WERI-Rb-1 (cell line): ENCODE results near the gene PRSS50.
"Not testable (repeated sequence)": the region's sequence is repeated elsewhere in the genome, so short reads cannot be mapped to it uniquely, and the experiment has no call there.

Experiments
- DNase-seq: peaks from one replicate; pipeline ENCODE4 v3.0.0-alpha.2; 2020
- H3K27ac ChIP-seq: fragments of 250-450 bp; sonication (Bioruptor Pico); 2 replicates; pipeline ENCODE4 v1.5.1; 2020; ENCODE audit warnings: mild to moderate bottlenecking, moderate library complexity
- H3K27me3 ChIP-seq: fragments of 250-450 bp; sonication (Bioruptor Pico); 2 replicates; pipeline ENCODE4 v1.5.1; 2021; ENCODE audit warnings: mild to moderate bottlenecking, low read depth, moderate library complexity; ENCODE audit not compliant: insufficient read depth, severe bottlenecking
- H3K36me3 ChIP-seq: fragments of 250-450 bp; sonication (Bioruptor Pico); 2 replicates; pipeline ENCODE4 v1.5.1; 2020; ENCODE audit warnings: mild to moderate bottlenecking, moderate library complexity
- H3K4me3 ChIP-seq: 2 replicates; pipeline ENCODE4 v1.5.1; 2011; ENCODE audit warnings: low read depth, mild to moderate bottlenecking, control low read depth, low read length
- H3K9me3 ChIP-seq: fragments of 250-450 bp; sonication (Bioruptor Pico); 2 replicates; pipeline ENCODE4 v1.5.1; 2021; ENCODE audit warnings: mild to moderate bottlenecking, moderate library complexity; ENCODE audit not compliant: severe bottlenecking
- CTCF ChIP-seq: IDR thresholded peaks from 2 replicates; pipeline ENCODE4 v1.5.1; 2011; ENCODE audit warnings: low read depth, mild to moderate bottlenecking, control low read depth, inconsistent platforms, low read length

The PRSS50 gene

GRCh38 chr3:46708401-46709156, 9.1 kb downstream of the PRSS50 start:
- H3K4me3 ChIP-seq: no peak overlapping the region
- no peaks in the 10 kb centered on the region for H3K9me3 ChIP-seq
- no peak for TF ChIP-seq CTCF
- no peak overlapping the region for H3K27ac ChIP-seq
- no peak for DNase-seq
- no peaks in the 10 kb centered on the region for H3K27me3 ChIP-seq
- no peaks in the 10 kb centered on the region for H3K36me3 ChIP-seq

- TF ChIP-seq CTCF: no peak
- DNase-seq: no peak
- H3K27ac ChIP-seq: no peak overlapping the region
Measured at GRCh38 chr3:46707601-46708011, 10.1 kb downstream of the PRSS50 start.

GRCh38 chr3:46706771-46707582, 10.7 kb downstream of the PRSS50 start:
- H3K36me3 ChIP-seq: no peaks in the 10 kb centered on the region
- no peaks in the 10 kb centered on the region for H3K9me3 ChIP-seq
- H3K27me3 ChIP-seq: no peaks in the 10 kb centered on the region
- 0 out of 2 replicates have a peak, but pooled peaks have one; percentile 10 for TF ChIP-seq CTCF
- no peak overlapping the region for H3K27ac ChIP-seq
- no peak overlapping the region for H3K4me3 ChIP-seq
- DNase-seq: no peak

More at GRCh38 chr3:46707601-46708011, 10.1 kb downstream of the PRSS50 start:
- no peaks in the 10 kb centered on the region for H3K27me3 ChIP-seq
- H3K4me3 ChIP-seq: no peak overlapping the region
- H3K9me3 ChIP-seq: no peaks in the 10 kb centered on the region
- H3K36me3 ChIP-seq: no peaks in the 10 kb centered on the region

GRCh38 chr3:46705751-46706552, 11.7 kb downstream of the PRSS50 start:
- Histone ChIP-seq H3K9me3 (no peaks in the 10 kb centered on the region), H3K27ac (no peak overlapping the region), H3K27me3 (no peaks in the 10 kb centered on the region), H3K4me3 (no peak overlapping the region), H3K36me3 (no peaks in the 10 kb centered on the region)
- DNase-seq: no peak
- no peak for TF ChIP-seq CTCF

GRCh38 chr3:46705022-46705530, 12.6 kb downstream of the PRSS50 start:
- Histone ChIP-seq H3K9me3 (no peaks in the 10 kb centered on the region), H3K4me3 (no peak overlapping the region), H3K36me3 (no peaks in the 10 kb centered on the region), H3K27ac (no peak overlapping the region), H3K27me3 (no peaks in the 10 kb centered on the region)
- peak; percentile 80 for DNase-seq
- peak; percentile 87 for TF ChIP-seq CTCF

- H3K27me3 ChIP-seq, H3K9me3 ChIP-seq, H3K4me3 ChIP-seq, H3K36me3 ChIP-seq, DNase-seq, H3K27ac ChIP-seq: not testable (repeated sequence)
Measured at GRCh38 chr3:46704346-46704745, 13.3 kb downstream of the PRSS50 start.
